ENCODE results near the gene COL27A1.

Gene COL27A1

GRCh38 chr9:114231719-114232449, 76.5 kb downstream of the COL27A1 start:
- H2BK12ac ChIP-seq (ENCODE audit: low read length), result no peak overlapping the region
- no peaks in the 10 kb centered on the region for H3K36me3 ChIP-seq (replicated peaks in 1 of 2; ENCODE audit: control insufficient read depth in 2 of 2, insufficient read depth in 2 of 2, low read length in 2 of 2)
- H3K4me1 ChIP-seq (ENCODE audit: control insufficient read depth in 2 of 2, insufficient read depth in 1 of 2, low read depth in 1 of 2, low read length in 2 of 2), result peaks cover 27 to 36% of the 10 kb centered on the region in 2 donors
- no peak overlapping the region for H3K4ac ChIP-seq (ENCODE audit: low read length)
- H4K8ac ChIP-seq (ENCODE audit: low read depth, low read length), result no peak overlapping the region
- no peak overlapping the region for H3K27ac ChIP-seq (replicated peaks; ENCODE audit: low read length)
- peak overlapping the region; percentile 7 for H3K9ac ChIP-seq (ENCODE audit: low read depth, low read length, poor library complexity)
- no peak overlapping the region for H3K4me3 ChIP-seq (ENCODE audit: low read length in 2 of 2)
- no peaks in the 10 kb centered on the region for H3K9me3 ChIP-seq (replicated peaks in 1 of 2; ENCODE audit: control insufficient read depth in 2 of 2, insufficient read depth in 1 of 2, low read depth in 1 of 2, low read length in 2 of 2)
- H2AFZ ChIP-seq (ENCODE audit: low read length), result no peak overlapping the region
- H2BK15ac ChIP-seq (ENCODE audit: low read length), result no peak overlapping the region
- H3K4me2 ChIP-seq (ENCODE audit: insufficient read depth, low read length, poor library complexity, severe bottlenecking), result no peak overlapping the region
- no peak overlapping the region for H2BK120ac ChIP-seq (ENCODE audit: low read depth, low read length)
- peak overlapping the region; percentile 28 for H3K14ac ChIP-seq (ENCODE audit: low read length)
- peak overlapping the region; percentile 20 for H2BK5ac ChIP-seq (ENCODE audit: low read length)
- WGBS, 2 donors (ENCODE audit: extremely low coverage in 2 of 2, insufficient read length in 2 of 2, insufficient replicate concordance in 1 of 2), result no CpG with 5 or more reads among the region's 12 CpGs
- peak overlapping the region; percentile 13 for H2AK5ac ChIP-seq (ENCODE audit: low read depth, low read length)
- H4K91ac ChIP-seq (ENCODE audit: low read depth, low read length, poor library complexity), result no peak overlapping the region
- no peak overlapping the region for H3K18ac ChIP-seq (ENCODE audit: low read length)
- H3K79me1 ChIP-seq (ENCODE audit: low read depth, low read length), result no peaks in the 10 kb centered on the region
- H3K27me3 ChIP-seq (ENCODE audit: control insufficient read depth in 3 of 3, insufficient read depth in 3 of 3, low read depth in 1 of 3, low read length in 3 of 3), result no peaks in the 10 kb centered on the region
- no peak for DNase-seq (ENCODE audit: low spot score)
- H3K23ac ChIP-seq (ENCODE audit: low read depth, low read length, poor library complexity), result no peak overlapping the region

- Histone ChIP-seq H3K23ac (ENCODE audit: low read depth, low read length, poor library complexity) (no peak overlapping the region), H3K18ac (ENCODE audit: low read length) (no peak overlapping the region), H3K27ac (replicated peaks; ENCODE audit: low read length) (no peak overlapping the region), H3K4me1 (ENCODE audit: control insufficient read depth in 2 of 2, insufficient read depth in 1 of 2, low read depth in 1 of 2, low read length in 2 of 2) (peaks cover 15 to 22% of the 10 kb centered on the region in 2 donors), H4K8ac (ENCODE audit: low read depth, low read length) (no peak overlapping the region), H2BK120ac (ENCODE audit: low read depth, low read length) (no peak overlapping the region), H3K4ac (ENCODE audit: low read length) (no peak overlapping the region), H4K91ac (ENCODE audit: low read depth, low read length, poor library complexity) (no peak overlapping the region), H3K9ac (ENCODE audit: low read depth, low read length, poor library complexity) (no peak overlapping the region), H3K4me3 (ENCODE audit: low read length in 2 of 2) (no peak overlapping the region), H2BK12ac (ENCODE audit: low read length) (no peak overlapping the region), H3K27me3 (ENCODE audit: control insufficient read depth in 3 of 3, insufficient read depth in 3 of 3, low read depth in 1 of 3, low read length in 3 of 3) (no peaks in the 10 kb centered on the region), H2AK5ac (ENCODE audit: low read depth, low read length) (no peak overlapping the region), H3K4me2 (ENCODE audit: insufficient read depth, low read length, poor library complexity, severe bottlenecking) (no peak overlapping the region), H3K79me1 (ENCODE audit: low read depth, low read length) (no peaks in the 10 kb centered on the region), H2BK5ac (ENCODE audit: low read length) (no peak overlapping the region), H3K9me3 (replicated peaks in 1 of 2; ENCODE audit: control insufficient read depth in 2 of 2, insufficient read depth in 1 of 2, low read depth in 1 of 2, low read length in 2 of 2) (no peaks in the 10 kb centered on the region), H2BK15ac (ENCODE audit: low read length) (no peak overlapping the region), H2AFZ (ENCODE audit: low read length) (no peak overlapping the region), H3K36me3 (replicated peaks in 1 of 2; ENCODE audit: control insufficient read depth in 2 of 2, insufficient read depth in 2 of 2, low read length in 2 of 2) (no peaks in the 10 kb centered on the region), H3K14ac (ENCODE audit: low read length) (no peak overlapping the region)
- no CpG with 5 or more reads among the region's 10 CpGs for WGBS, 2 donors (ENCODE audit: extremely low coverage in 2 of 2, insufficient read length in 2 of 2, insufficient replicate concordance in 1 of 2)
- DNase-seq (ENCODE audit: low spot score), result no peak
These were observed 78.3 kb downstream of the COL27A1 start for GRCh38 chr9:114233491-114234185.

GRCh38 chr9:114235033-114235661, 79.8 kb downstream of the COL27A1 start:
- H3K4me1 ChIP-seq (ENCODE audit: control insufficient read depth in 2 of 2, insufficient read depth in 1 of 2, low read depth in 1 of 2, low read length in 2 of 2), result peaks cover 7 to 14% of the 10 kb centered on the region in 2 donors
- no peak overlapping the region for H3K4me3 ChIP-seq (ENCODE audit: low read length in 2 of 2)
- no peak overlapping the region for H3K14ac ChIP-seq (ENCODE audit: low read length)
- no peak overlapping the region for H3K9ac ChIP-seq (ENCODE audit: low read depth, low read length, poor library complexity)
- no peaks in the 10 kb centered on the region for H3K79me1 ChIP-seq (ENCODE audit: low read depth, low read length)
- no peak overlapping the region for H4K8ac ChIP-seq (ENCODE audit: low read depth, low read length)
- no peak overlapping the region for H2AFZ ChIP-seq (ENCODE audit: low read length)
- no peak overlapping the region for H3K4ac ChIP-seq (ENCODE audit: low read length)
- no peak overlapping the region for H2BK12ac ChIP-seq (ENCODE audit: low read length)
- no peak overlapping the region for H3K27ac ChIP-seq (replicated peaks; ENCODE audit: low read length)
- H3K4me2 ChIP-seq (ENCODE audit: insufficient read depth, low read length, poor library complexity, severe bottlenecking), result no peak overlapping the region
- H2BK15ac ChIP-seq (ENCODE audit: low read length), result no peak overlapping the region
- no peak overlapping the region for H2AK5ac ChIP-seq (ENCODE audit: low read depth, low read length)
- no CpG with 5 or more reads among the region's 16 CpGs for WGBS, 2 donors (ENCODE audit: extremely low coverage in 2 of 2, insufficient read length in 2 of 2, insufficient replicate concordance in 1 of 2)
- H3K27me3 ChIP-seq (ENCODE audit: control insufficient read depth in 3 of 3, insufficient read depth in 3 of 3, low read depth in 1 of 3, low read length in 3 of 3), result no peaks in the 10 kb centered on the region
- H2BK5ac ChIP-seq (ENCODE audit: low read length), result no peak overlapping the region
- no peak overlapping the region for H3K23ac ChIP-seq (ENCODE audit: low read depth, low read length, poor library complexity)
- peak overlapping the region; percentile 67 for H3K18ac ChIP-seq (ENCODE audit: low read length)
- H3K36me3 ChIP-seq (replicated peaks in 1 of 2; ENCODE audit: control insufficient read depth in 2 of 2, insufficient read depth in 2 of 2, low read length in 2 of 2), result no peaks in the 10 kb centered on the region
- H3K9me3 ChIP-seq (replicated peaks in 1 of 2; ENCODE audit: control insufficient read depth in 2 of 2, insufficient read depth in 1 of 2, low read depth in 1 of 2, low read length in 2 of 2), result no peaks in the 10 kb centered on the region
- H2BK120ac ChIP-seq (ENCODE audit: low read depth, low read length), result no peak overlapping the region
- no peak overlapping the region for H4K91ac ChIP-seq (ENCODE audit: low read depth, low read length, poor library complexity)
- DNase-seq (ENCODE audit: low spot score), result no peak

All from neuronal stem cell (in vitro differentiated cells).